A549 treated with GW870086 at 1 μM for 4 hours (cell line): ENCODE data around the gene KCNH4. TPM values are rescaled to one million over a fixed set of nuclear protein-coding genes. Genes with fewer than 3 reads are reported as not detected.

Source experiments
- total RNA-seq: library from RNA; stranded (reverse); fragments of 200-300 nt; extraction: Qiagen RNA extraction; gene quantifications from 5 replicates; pipeline ENCODE4 v1.2.3, GENCODE V29; 2022; ENCODE audit warnings: low read depth

KCNH4 gene
- total RNA-seq: 0.25 to 0.39 TPM (median 0.29 TPM) in 5 replicates

DNA sequence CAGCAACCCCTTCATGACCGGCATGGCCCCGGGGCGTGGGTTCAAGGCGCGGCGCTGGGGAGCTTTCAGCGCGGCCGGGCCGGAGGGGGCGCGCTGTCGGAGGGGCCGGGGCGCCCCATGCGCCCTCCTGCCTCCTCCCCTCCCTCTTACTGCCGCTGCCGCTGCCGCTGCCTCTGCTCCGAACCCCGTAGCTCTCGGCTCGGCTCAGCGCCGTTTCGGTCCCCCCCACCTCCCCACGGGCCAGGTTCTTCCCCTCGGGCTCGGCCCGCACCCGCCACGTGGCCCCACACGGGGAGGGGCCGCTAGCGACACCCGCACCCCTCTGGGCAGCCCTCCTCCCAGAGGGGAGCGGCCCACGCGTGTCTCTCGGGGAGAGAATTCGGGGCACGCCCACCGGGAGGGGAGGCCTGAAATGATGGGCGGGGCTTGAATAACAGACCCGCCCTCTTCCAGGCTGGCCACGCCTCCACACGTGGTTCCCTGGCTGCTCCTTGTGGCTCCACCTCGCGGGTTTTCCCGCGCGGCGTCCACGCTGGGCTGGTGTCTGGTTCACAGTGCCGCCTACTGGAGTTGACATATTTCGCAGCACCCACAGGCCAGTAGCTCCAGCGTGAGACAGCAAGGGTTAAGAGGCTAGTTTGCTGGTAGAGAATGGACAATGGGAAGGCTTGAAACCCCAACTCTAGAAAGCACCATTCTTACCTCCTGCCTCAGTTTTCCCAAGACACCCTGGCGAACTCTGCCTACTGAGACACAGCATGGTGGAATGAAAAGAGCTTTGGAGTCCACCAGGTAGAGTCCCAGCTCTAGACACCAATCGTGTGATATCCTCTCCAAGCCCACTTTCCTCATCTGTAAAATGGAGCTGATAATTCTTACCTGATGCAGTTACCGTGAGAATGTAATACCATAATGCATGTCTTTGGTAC lies at the start of gene KCNH4:
KCNH4 (minus strand) TSS at position 221 of the 929 bp plus-strand sequence; CDS start at position 24, 197 bp downstream.

DNA sequence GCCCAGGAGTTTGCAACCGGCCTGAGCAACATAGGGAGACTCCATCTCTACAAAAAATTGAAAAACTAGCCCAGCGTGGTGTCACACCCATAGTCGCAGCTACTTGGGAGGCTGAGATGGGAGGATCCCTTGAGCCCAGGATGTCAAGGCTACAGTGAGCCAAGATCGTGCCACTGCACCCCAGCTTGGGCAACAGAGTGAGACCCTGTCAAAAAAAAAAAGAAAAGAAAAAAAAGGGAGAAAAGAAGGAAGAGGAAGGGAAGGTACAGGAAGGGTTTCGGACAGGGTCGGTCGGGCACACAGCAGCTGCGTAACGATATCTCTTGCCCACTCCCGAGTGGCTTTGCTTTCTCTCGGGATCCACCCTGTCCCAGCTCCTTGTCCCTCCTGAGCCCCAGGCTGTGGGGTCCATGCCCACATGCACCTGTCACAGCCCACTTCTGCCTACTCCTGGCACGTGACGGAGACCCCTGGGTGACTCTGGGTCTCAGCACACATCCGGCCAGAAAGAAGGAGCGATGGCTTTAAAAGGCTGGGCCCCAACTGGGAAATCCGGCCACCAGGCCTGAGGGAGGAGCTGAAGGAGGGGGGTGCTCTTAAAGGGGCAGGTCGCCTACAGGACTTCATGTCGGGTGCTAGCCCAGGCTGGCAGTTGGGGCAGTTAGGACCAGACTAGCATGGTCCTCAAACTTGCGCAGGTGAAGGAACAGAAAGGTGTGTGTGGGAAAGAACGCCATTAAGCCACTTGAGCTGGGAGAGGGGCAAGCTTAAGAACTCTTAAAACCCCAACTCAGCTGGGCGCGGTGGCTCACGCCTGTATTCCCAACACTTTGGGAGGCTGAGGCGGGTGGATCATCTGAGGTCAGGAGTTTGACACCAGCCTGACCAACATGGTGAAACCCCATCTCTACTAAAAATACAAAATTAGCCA lies 13.3 kb upstream of the KCNH4 start, which contains the start of gene GHDC:
GHDC (minus strand) TSS at position 526 of the 931 bp plus-strand sequence. CDS start 913 bp downstream, outside the sequence.

DNA sequence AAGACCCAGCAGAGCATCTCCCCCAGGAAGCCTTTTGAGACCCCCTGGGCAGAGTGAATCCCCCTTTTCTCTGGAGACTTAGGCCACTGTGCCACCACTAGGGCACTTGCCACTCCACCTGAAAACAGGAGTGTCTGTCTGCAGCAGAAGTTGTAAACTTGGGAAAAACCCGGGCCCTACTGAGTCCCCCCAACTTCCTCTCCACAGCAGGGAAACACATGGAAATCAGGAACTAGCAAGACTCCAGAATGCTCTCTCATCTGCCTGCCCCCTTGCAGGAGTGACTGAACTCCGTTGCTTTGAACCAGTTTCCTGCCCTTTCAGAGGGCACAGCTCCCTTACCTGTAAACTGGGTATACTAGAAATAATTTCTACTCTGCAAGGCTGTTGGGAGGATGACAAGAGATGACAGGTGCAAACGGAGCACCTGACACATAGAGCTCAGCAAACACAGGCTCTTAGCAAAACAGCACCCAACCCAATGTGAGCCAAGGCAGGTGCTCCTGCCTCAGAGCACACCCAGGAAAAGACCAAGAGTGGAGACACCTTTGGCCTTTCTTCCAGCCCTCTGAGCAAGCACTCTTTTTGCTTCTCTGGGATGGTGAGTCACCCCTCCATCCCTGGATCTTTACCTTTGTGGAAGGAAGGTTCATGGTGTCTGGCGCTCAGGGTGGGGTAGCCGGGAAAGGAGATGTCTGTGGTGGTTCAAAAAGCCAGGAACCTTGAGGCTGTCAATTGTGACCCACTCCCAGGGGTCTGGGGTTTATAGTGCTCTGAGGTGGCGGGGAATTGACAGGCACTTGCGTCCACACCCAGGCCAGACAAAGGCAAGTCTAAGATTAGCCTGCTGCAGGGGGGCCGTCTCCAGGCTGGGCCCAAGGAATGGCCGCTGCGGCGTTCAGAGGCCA lies 4.0 kb upstream of the KCNH4 start, which contains the start of gene HCRT:
HCRT (minus strand) TSS at position 740 of the 908 bp plus-strand sequence; CDS start at position 653, 87 bp downstream.

DNA sequence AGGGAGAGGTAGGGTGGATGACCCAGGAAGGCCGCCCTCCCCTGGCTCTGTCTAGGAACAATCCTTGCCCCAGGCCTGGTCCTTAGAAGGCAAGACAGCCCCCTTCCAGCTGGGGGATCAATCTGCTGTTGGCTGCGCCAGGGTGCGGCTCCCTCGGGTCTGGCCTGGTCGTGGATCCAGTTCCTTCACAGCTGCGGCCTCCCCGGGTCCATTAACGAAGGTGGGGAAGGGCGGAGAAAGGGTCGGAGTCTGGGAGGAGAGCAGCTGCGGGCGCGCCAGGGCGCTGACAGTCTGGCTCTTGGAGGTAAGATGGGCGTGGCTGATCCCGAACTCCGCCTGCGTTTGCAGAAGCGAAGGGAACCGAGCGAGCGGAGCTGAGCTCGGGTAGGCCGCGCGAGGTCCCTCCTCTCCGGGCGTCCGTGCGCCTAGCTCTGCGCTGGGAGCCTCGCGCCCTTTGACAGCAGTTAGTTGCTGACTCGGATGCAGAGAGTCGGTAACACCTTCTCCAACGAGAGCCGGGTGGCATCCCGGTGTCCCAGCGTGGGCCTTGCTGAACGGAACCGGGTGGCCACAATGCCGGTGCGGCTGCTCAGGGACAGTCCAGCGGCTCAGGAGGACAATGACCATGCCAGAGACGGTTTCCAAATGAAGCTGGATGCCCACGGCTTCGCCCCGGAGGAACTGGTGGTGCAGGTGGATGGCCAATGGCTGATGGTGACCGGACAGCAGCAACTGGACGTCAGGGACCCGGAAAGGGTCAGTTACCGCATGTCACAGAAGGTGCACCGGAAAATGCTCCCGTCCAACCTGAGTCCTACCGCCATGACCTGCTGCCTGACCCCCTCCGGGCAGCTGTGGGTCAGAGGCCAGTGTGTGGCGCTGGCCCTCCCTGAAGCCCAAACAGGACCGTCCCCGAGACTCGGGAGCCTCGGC lies 58.3 kb downstream of the KCNH4 start, which contains the start of gene HSPB9:
HSPB9 (plus strand) TSS at position 434 of the 933 bp plus-strand sequence; CDS start at position 481, 47 bp downstream.

DNA sequence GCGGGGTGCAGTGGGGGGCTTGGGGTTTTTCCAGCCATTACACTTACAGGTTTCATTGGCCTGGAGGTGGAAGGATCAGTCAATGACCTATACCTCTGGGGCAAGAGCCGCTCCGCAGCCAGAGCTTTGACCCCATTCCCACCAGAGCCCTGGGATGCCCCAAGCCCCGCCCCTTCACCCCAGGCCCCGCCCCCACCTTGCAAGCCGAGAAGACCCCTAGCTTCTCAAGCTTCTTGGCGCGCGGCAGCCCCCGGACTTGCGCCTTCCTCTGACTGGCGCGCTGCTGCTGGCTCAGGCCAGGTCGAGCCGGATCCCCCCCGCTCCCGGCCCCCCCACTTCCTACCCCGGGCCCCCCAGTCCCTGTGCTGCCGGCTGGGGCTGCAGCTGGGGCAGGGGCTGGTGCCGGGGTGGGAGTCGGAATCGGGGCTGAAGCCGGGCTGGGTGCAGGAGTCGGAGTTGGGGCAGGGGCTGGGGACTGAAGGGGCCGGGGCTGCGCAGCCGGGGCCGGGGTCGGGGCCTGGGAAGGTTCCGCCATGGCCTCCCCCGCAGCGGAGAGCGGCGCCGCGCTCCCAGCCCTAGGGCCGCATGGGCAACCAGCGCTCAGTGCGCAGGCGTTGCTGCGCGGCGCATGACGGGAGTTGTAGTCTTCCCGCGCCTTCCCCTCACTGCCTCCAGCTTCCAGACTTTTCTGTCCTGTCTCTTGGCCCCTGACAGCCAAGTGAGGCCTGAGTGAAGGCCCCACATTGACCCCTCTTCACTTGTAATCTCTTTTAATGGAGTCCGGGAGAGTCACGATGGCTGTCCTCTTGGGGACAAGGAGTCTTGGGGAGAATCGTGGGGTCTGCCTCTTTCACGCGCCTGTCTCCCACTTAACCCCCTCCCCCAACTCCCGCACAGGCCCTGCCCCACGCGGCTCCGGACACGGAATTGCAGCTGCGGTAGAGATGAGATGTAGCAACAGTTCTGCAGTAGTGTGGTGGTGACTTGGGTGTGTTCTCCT lies 59.9 kb downstream of the KCNH4 start, which contains the start of gene KAT2A:
KAT2A (minus strand) TSS at position 598 of the 1,000 bp plus-strand sequence; CDS start at position 535, 63 bp downstream.

DNA sequence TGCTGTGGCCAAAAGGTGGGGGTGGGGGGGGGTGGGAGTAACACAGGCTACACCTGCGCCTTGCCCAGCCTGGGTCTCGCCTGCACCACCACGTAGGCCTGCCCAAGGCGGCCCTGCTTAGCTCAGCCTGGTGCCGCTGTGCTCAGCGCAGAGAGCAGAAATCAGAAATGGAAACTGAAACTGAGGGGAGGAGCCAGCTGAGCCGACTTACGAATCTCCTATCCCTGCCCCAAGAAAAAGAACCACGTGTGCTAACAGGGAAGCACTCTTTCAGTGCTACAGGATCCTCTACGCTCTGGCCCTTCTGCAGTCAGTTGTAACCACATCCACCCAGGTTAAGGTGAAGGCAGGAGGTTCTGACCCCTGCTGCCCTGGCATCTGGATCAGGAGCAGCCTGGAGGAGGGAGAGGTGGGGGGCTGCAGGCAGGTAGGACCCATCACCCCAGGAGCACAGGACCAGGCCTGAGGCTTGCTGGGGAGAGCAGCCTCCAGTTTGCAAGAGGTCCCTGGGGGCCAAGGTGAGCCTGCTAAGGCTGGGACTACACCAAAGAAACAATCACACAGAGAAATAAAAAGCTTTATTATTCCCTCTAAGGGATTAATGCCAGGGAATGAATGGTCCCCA lies 68.3 kb downstream of the KCNH4 start, which contains the start of gene DHX58:
DHX58 (minus strand) TSS at position 163 of the 625 bp plus-strand sequence. CDS start 822 bp downstream, outside the sequence.

Other genes with a start within 250 kb of the KCNH4 start
- 55.5 to 71.2 TPM (median 67.9 TPM) in 5 replicates for gene CNP, start 214.3 kb downstream of the KCNH4 start, total RNA-seq
- 111 to 123 TPM (median 118 TPM) in 5 replicates for gene DNAJC7, start 163.7 kb downstream of the KCNH4 start, total RNA-seq
- gene NKIRAS2, start 161.1 kb downstream of the KCNH4 start, total RNA-seq: 42.0 to 45.8 TPM (median 44.8 TPM) in 5 replicates
- 0.48 to 0.94 TPM (median 0.69 TPM) in 5 replicates for gene C17orf113, start 130.5 kb downstream of the KCNH4 start, total RNA-seq
- 0.14 to 0.32 TPM (median 0.27 TPM) in 4 of 5 replicates, not detected in the other for gene ZNF385C, start 82.7 kb downstream of the KCNH4 start, total RNA-seq
- gene DHX58, start 68.4 kb downstream of the KCNH4 start, total RNA-seq: 0.18 to 0.69 TPM (median 0.51 TPM) in 5 replicates
- 36.5 to 47.8 TPM (median 45.1 TPM) in 5 replicates for gene KAT2A, start 59.8 kb downstream of the KCNH4 start, total RNA-seq
- gene HSPB9, start 58.3 kb downstream of the KCNH4 start, total RNA-seq: 0.08 TPM in 1 of 5 replicates, not detected in the others
- gene RAB5C, start 26.2 kb downstream of the KCNH4 start, total RNA-seq: 222 to 266 TPM (median 257 TPM) in 5 replicates
- not detected in 5 replicates for gene HCRT, start 4.3 kb upstream of the KCNH4 start, total RNA-seq
- gene GHDC, start 13.4 kb upstream of the KCNH4 start, total RNA-seq: 18.2 to 22.2 TPM (median 18.6 TPM) in 5 replicates
- gene STAT5B, start 95.2 kb upstream of the KCNH4 start, total RNA-seq: 20.8 to 28.8 TPM (median 27.5 TPM) in 5 replicates
- gene STAT5A, start 107.4 kb upstream of the KCNH4 start, total RNA-seq: 5.3 to 7.8 TPM (median 5.6 TPM) in 5 replicates
- 69.4 to 84.9 TPM (median 81.2 TPM) in 5 replicates for gene STAT3, start 207.3 kb upstream of the KCNH4 start, total RNA-seq
- 377 to 438 TPM (median 432 TPM) in 5 replicates for gene CAVIN1, start 242.1 kb upstream of the KCNH4 start, total RNA-seq